ENCODE data around the gene DYNLT3.
A peak's percentile ranks its signal among the peaks of the same experiment; 100 is the strongest.

The DYNLT3 gene, protein sequence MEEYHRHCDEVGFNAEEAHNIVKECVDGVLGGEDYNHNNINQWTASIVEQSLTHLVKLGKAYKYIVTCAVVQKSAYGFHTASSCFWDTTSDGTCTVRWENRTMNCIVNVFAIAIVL

DNA sequence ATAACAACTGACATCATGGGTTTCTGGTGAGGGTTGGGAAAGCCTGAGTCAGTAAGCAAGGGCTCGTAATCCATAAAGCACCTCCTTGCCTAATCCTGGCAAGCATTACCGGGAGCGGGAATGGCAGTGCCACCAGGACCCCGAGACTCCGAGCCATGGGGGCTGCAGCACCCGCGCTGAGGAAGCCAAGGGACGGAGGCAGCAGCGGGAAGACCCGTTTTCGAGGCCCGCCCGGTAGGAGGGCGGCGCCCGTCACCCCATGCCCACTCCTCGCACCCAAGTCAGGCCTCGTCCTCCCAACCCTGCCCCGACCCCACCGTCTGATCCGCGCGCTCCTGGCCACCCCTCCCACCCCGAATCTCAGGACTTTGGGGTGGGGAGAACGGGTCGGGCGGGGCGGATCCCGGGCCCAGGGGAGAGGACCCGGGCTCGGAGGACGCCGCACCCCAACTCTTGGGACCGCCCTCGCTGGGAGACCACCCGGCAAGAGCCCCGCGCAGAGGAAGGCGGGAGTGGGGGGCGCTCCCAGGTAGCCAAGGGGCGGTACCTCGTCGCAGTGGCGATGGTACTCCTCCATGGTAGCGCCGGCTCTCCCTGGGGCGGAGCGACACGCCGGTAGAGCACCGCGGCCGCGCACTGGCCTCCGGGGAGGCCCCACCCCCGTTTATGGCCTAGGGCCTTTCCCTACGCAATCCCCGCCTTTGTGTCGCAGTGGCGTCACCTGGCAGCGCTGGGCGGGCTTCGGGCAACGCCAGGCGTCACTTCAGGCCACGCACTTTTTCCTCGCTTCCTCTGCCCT is at the start of gene DYNLT3:
TSS of gene DYNLT3 (minus strand) at position 638 of the 799 bp plus-strand sequence. CDS start at position 577, 61 bp downstream.
- Histone ChIP-seq H3K4me3 (ENCODE audit: low read depth, low read length) (peak within 1 kb of the TSS; percentile 58), H3K36me3 (ENCODE audit: control insufficient read depth, insufficient read depth, low read length) (no peaks in the 10 kb centered on the region), H3K9ac (ENCODE audit: low read depth, low read length) (no peak within 1 kb of the TSS), H3K9me3 (ENCODE audit: control insufficient read depth, insufficient read depth, low read length) (no peaks in the 10 kb centered on the region), H3K27me3 (ENCODE audit: control insufficient read depth, insufficient read depth, low read length) (no peaks in the 10 kb centered on the region), H3K4me1 (ENCODE audit: control insufficient read depth, insufficient read depth, low read length) (peaks cover 2% of the 10 kb centered on the region)

DNA sequence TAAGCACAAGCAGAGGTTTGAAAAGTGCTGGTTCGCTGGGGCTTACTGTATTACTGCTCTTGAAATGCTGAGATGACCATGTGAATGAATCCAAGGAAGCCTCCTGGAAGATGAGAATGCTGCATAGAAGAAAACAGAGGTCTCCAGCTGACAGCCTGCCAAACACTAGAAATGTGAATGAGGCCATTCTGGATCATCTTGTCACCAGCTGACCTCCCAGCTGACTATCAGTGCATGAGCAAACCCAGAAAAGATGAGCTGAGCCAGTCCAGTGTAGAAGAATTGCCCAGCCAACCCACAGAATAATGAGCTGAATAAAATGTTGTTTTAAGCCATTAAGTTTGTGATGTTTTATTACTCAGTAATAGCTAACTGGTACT is 49.1 kb upstream of the DYNLT3 start:
- no peaks in the 10 kb centered on the region for H3K9me3 ChIP-seq (ENCODE audit: control insufficient read depth, insufficient read depth, low read length)
- H3K4me1 ChIP-seq (ENCODE audit: control insufficient read depth, insufficient read depth, low read length): no peaks in the 10 kb centered on the region
- no peaks in the 10 kb centered on the region for H3K36me3 ChIP-seq (ENCODE audit: control insufficient read depth, insufficient read depth, low read length)
- no peak overlapping the region for H3K9ac ChIP-seq (ENCODE audit: low read depth, low read length)
- no peaks in the 10 kb centered on the region for H3K27me3 ChIP-seq (ENCODE audit: control insufficient read depth, insufficient read depth, low read length)
- H3K4me3 ChIP-seq (ENCODE audit: low read depth, low read length): no peak overlapping the region

DNA sequence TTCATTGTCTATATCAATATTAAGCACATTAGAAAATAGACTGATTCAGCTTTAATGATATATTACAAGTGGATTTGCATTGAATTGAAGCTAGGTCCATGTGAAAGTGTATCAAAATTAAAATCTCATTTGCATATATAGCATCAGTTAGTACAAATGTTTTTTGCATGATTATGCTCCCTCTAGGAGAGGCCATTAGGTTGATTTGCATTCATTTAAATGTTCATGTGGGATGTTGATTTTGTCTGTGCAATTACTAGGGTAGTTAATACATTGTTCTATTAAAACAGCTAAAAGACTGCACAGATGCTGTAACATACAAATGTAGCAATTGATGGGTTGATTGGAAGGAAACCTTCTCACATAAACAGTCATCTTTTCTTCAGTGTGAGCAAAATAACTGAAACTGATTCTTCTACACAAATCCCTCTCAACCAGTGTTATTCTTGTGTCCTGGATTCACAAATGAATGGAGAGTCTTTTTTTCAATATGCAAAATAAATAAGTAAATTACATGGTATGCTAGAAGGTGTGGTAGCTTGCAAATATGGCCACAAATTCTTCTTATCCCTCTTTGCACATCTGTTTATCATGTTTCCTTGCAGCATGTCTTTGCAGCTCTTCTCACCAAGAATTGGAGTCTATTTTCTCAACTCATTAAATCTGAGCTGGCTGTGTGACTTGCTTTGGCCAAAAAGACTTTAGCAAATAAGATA is 48.6 kb upstream of the DYNLT3 start:
- H3K36me3 ChIP-seq (ENCODE audit: control insufficient read depth, insufficient read depth, low read length): no peaks in the 10 kb centered on the region
- H3K9ac ChIP-seq (ENCODE audit: low read depth, low read length): no peak overlapping the region
- H3K4me3 ChIP-seq (ENCODE audit: low read depth, low read length): no peak overlapping the region
- no peaks in the 10 kb centered on the region for H3K4me1 ChIP-seq (ENCODE audit: control insufficient read depth, insufficient read depth, low read length)
- no peaks in the 10 kb centered on the region for H3K27me3 ChIP-seq (ENCODE audit: control insufficient read depth, insufficient read depth, low read length)
- no peaks in the 10 kb centered on the region for H3K9me3 ChIP-seq (ENCODE audit: control insufficient read depth, insufficient read depth, low read length)

DNA sequence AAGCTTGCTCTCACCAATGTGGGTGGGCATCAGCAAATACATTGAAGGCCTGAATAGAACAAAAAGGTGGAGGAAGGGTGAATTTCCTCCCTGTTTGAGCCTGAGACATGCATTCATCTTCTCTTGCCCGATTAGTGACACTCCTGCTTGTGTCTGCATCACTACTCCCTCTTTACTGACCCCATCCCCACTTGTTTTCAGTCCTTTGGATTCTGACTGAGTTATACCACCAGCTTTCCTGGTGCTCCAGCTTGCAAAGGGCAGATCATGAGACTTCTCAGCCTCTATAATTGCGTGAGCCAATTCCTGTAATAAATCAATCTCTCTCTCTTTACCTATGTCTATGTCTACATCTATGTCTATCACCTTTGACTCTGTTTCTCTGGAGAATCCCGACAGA is 47.4 kb upstream of the DYNLT3 start:
- H3K27me3 ChIP-seq (ENCODE audit: control insufficient read depth, insufficient read depth, low read length): no peaks in the 10 kb centered on the region
- no peak overlapping the region for H3K4me3 ChIP-seq (ENCODE audit: low read depth, low read length)
- no peak overlapping the region for H3K9ac ChIP-seq (ENCODE audit: low read depth, low read length)
- no peaks in the 10 kb centered on the region for H3K9me3 ChIP-seq (ENCODE audit: control insufficient read depth, insufficient read depth, low read length)
- no peaks in the 10 kb centered on the region for H3K4me1 ChIP-seq (ENCODE audit: control insufficient read depth, insufficient read depth, low read length)
- H3K36me3 ChIP-seq (ENCODE audit: control insufficient read depth, insufficient read depth, low read length): no peaks in the 10 kb centered on the region

DNA sequence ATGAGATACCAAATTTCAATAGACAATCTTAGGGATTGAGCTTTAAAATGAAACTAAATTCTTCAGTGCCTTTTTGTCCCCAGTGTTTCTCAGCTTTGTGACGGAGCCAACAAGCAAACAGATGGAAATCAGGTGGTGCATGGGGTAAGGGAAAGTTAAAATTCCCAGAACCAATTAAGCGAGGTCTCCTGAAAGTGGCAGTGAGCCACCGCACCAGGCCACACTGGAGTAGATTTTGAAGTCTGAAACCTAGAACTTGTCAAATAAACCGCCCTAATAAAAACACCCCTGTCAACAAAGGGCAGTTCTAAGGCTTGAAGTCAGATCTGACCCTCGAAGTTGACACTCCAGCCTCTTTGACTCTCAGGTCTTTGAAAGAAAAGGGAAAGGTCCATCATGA is 40.6 kb upstream of the DYNLT3 start:
- Histone ChIP-seq H3K9me3 (ENCODE audit: control insufficient read depth, insufficient read depth, low read length) (no peaks in the 10 kb centered on the region), H3K4me3 (ENCODE audit: low read depth, low read length) (no peak overlapping the region), H3K27me3 (ENCODE audit: control insufficient read depth, insufficient read depth, low read length) (no peaks in the 10 kb centered on the region), H3K36me3 (ENCODE audit: control insufficient read depth, insufficient read depth, low read length) (no peaks in the 10 kb centered on the region), H3K9ac (ENCODE audit: low read depth, low read length) (no peak overlapping the region), H3K4me1 (ENCODE audit: control insufficient read depth, insufficient read depth, low read length) (no peaks in the 10 kb centered on the region)

DNA sequence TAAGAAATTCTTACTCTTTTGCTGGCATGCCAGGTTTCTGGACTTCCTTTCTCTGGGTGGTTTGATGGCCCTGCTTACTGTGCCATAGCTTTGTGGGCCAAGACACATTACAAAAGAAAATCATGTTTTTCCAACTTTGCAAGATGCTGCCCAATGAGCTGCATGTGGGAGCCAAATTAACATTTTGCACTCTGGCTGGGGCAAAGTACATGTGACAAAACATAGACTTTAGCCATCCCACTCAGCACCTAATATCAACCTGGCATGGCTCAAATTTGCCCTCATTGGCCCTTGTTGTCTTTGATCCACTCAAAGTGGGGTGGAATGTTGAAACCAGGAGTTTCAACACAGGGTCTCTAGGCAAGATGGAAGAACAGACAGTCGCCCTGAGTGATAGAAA is 40.0 kb upstream of the DYNLT3 start:
- no peak overlapping the region for H3K9ac ChIP-seq (ENCODE audit: low read depth, low read length)
- no peaks in the 10 kb centered on the region for H3K36me3 ChIP-seq (ENCODE audit: control insufficient read depth, insufficient read depth, low read length)
- no peaks in the 10 kb centered on the region for H3K27me3 ChIP-seq (ENCODE audit: control insufficient read depth, insufficient read depth, low read length)
- H3K4me1 ChIP-seq (ENCODE audit: control insufficient read depth, insufficient read depth, low read length): no peaks in the 10 kb centered on the region
- no peaks in the 10 kb centered on the region for H3K9me3 ChIP-seq (ENCODE audit: control insufficient read depth, insufficient read depth, low read length)
- H3K4me3 ChIP-seq (ENCODE audit: low read depth, low read length): no peak overlapping the region

DNA sequence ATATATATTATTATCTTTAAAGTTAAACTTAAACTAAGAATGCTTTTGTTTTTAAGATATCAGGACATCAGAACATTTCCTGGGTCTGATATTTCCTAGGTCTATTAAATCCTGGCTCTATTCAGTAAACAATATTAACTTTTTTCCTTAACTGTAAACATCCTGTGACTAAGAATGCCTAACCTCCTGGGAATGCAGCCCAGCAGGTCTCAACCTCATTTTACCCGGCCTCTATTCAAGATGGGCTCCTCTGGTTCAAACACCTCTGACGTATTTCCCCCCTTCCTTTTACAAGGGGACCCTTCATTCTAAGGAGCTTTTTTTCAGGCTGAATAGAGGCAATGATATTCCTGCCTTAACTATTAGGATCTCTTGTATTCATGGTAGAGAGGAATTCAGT is 35.8 kb upstream of the DYNLT3 start:
- Histone ChIP-seq H3K9me3 (ENCODE audit: control insufficient read depth, insufficient read depth, low read length) (no peaks in the 10 kb centered on the region), H3K9ac (ENCODE audit: low read depth, low read length) (no peak overlapping the region), H3K4me3 (ENCODE audit: low read depth, low read length) (no peak overlapping the region), H3K27me3 (ENCODE audit: control insufficient read depth, insufficient read depth, low read length) (no peaks in the 10 kb centered on the region), H3K36me3 (ENCODE audit: control insufficient read depth, insufficient read depth, low read length) (no peaks in the 10 kb centered on the region), H3K4me1 (ENCODE audit: control insufficient read depth, insufficient read depth, low read length) (no peaks in the 10 kb centered on the region)

DNA sequence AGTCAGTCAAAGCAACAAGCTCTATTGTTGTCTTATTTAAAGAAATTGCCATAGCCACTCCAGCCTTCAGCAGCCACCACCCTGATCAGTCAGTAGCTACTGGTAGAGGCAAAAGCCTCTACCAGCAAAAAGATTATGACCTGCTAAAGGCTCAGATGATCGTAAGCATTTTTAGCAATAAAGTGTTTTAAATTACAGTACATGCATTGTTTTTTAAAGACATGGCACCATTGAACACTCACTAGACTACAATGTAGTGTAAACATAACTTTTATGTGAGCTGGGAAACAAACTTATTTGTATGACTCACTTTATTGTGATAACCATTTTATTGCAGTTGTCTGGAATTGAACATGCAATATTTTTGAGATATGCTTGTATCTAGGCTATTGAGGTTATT is 32.3 kb upstream of the DYNLT3 start:
- H3K27me3 ChIP-seq (ENCODE audit: control insufficient read depth, insufficient read depth, low read length): no peaks in the 10 kb centered on the region
- no peaks in the 10 kb centered on the region for H3K36me3 ChIP-seq (ENCODE audit: control insufficient read depth, insufficient read depth, low read length)
- no peaks in the 10 kb centered on the region for H3K9me3 ChIP-seq (ENCODE audit: control insufficient read depth, insufficient read depth, low read length)
- H3K4me3 ChIP-seq (ENCODE audit: low read depth, low read length): no peak overlapping the region
- H3K9ac ChIP-seq (ENCODE audit: low read depth, low read length): no peak overlapping the region
- no peaks in the 10 kb centered on the region for H3K4me1 ChIP-seq (ENCODE audit: control insufficient read depth, insufficient read depth, low read length)

DNA sequence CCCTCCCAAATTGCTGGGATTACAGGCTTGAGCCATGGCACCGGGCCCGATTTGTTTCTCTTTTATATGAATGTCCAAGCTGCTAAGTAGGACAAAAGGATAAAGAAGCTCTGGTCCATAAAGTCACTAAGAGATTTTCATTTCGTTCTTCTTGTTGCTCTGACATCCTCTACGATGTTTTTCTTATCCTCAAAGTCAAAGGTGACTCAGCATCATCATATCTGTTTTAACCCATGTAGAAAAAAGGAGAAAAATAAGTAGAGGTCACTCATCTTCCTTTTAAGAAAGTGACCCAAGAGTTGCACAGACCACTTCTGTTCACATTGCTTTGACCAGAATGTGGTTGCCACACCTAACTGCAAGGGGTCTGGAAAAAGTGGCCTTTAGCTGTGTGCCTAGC is 29.3 kb upstream of the DYNLT3 start:
- no peaks in the 10 kb centered on the region for H3K27me3 ChIP-seq (ENCODE audit: control insufficient read depth, insufficient read depth, low read length)
- no peak overlapping the region for H3K4me3 ChIP-seq (ENCODE audit: low read depth, low read length)
- no peak overlapping the region for H3K9ac ChIP-seq (ENCODE audit: low read depth, low read length)
- no peaks in the 10 kb centered on the region for H3K36me3 ChIP-seq (ENCODE audit: control insufficient read depth, insufficient read depth, low read length)
- H3K9me3 ChIP-seq (ENCODE audit: control insufficient read depth, insufficient read depth, low read length): no peaks in the 10 kb centered on the region
- H3K4me1 ChIP-seq (ENCODE audit: control insufficient read depth, insufficient read depth, low read length): no peaks in the 10 kb centered on the region

DNA sequence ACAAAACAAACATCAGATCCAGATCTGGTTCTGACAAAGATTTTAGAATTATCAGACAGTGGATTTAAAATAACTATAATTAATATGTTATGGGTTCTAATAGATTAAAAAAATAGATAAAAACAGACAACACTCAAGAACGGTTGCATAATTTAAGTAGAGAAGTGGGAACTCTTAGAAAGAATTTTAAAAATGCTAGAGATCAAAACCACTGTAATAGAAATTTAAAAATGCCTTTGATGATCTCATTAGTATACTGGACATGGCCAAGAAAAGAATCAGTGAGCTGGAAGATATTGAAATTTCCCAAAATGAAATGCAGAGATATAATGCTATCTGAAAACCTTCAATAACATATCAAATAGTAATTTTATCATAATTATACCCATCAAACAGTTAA is 28.3 kb upstream of the DYNLT3 start:
- Histone ChIP-seq H3K27me3 (ENCODE audit: control insufficient read depth, insufficient read depth, low read length) (no peaks in the 10 kb centered on the region), H3K36me3 (ENCODE audit: control insufficient read depth, insufficient read depth, low read length) (no peaks in the 10 kb centered on the region), H3K4me1 (ENCODE audit: control insufficient read depth, insufficient read depth, low read length) (no peaks in the 10 kb centered on the region), H3K9me3 (ENCODE audit: control insufficient read depth, insufficient read depth, low read length) (no peaks in the 10 kb centered on the region), H3K4me3 (ENCODE audit: low read depth, low read length) (no peak overlapping the region), H3K9ac (ENCODE audit: low read depth, low read length) (no peak overlapping the region)

DNA sequence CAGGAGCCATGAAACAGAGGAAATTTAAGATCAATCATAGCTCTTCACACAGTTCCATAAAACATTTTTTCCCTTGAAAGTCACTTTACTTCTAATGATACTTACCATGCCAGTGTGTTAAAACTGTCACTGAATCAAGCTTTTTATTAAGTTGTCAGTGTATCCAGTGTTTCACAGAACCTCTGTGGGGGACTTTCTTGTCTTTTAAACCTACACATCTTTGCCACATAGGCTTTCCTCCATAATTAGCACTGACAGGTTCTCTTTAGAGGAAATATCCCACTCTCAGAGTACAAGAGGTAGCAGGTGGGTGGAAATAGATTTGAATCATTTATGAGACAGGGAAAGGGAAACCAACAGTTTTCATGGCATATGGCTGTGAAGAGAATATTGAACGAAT is 25.8 kb upstream of the DYNLT3 start:
- Histone ChIP-seq H3K4me3 (ENCODE audit: low read depth, low read length) (no peak overlapping the region), H3K4me1 (ENCODE audit: control insufficient read depth, insufficient read depth, low read length) (no peaks in the 10 kb centered on the region), H3K36me3 (ENCODE audit: control insufficient read depth, insufficient read depth, low read length) (no peaks in the 10 kb centered on the region), H3K27me3 (ENCODE audit: control insufficient read depth, insufficient read depth, low read length) (no peaks in the 10 kb centered on the region), H3K9me3 (ENCODE audit: control insufficient read depth, insufficient read depth, low read length) (no peaks in the 10 kb centered on the region), H3K9ac (ENCODE audit: low read depth, low read length) (no peak overlapping the region)

DNA sequence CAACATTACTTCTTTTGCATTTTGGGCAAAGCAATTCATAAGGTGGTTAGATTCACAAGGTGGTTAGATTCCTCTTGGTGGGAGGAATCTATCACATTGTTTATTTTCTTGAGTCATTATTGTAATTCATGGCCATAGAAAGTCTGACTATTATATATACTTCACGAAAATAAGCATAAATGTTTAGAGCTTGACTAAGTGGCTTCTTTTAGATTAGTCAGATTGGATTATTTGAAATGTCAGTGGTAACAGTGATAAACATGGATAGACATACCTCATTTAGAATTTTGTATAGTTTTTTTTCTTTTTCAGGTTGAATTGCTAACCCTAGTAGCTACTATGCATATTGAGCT is 24.9 kb upstream of the DYNLT3 start:
- Histone ChIP-seq H3K4me3 (ENCODE audit: low read depth, low read length) (no peak overlapping the region), H3K4me1 (ENCODE audit: control insufficient read depth, insufficient read depth, low read length) (no peaks in the 10 kb centered on the region), H3K9ac (ENCODE audit: low read depth, low read length) (no peak overlapping the region), H3K36me3 (ENCODE audit: control insufficient read depth, insufficient read depth, low read length) (no peaks in the 10 kb centered on the region), H3K9me3 (ENCODE audit: control insufficient read depth, insufficient read depth, low read length) (no peaks in the 10 kb centered on the region), H3K27me3 (ENCODE audit: control insufficient read depth, insufficient read depth, low read length) (no peaks in the 10 kb centered on the region)
